Right lobe of liver (tissue), 6 donors: ENCODE measurements around the gene PLA2G2C. TPM values are rescaled to one million over a fixed set of nuclear protein-coding genes. Genes with fewer than 3 reads are reported as not detected.
A peak's percentile ranks its signal among the peaks of the same experiment; 100 is the strongest.

Source experiments
- ATAC-seq, 4 donors: fragments of 200-7000 bp; cut with Tn5 transposase; one replicate each; pipeline ENCODE4 v1.9.1; 2020; ENCODE audit warnings: mild to moderate bottlenecking in 4 of 4, moderate library complexity in 4 of 4
- DNase-seq, 3 donors: peaks; one replicate each; pipeline ENCODE4 v3.0.0-alpha.2; 2020
- H3K27ac ChIP-seq, 3 donors: fragments of 200-600 bp; one replicate each; pipeline ENCODE4 v1.8.0; 2022
- H3K27me3 ChIP-seq, 2 donors: fragments of 200-600 bp; one replicate each; pipeline ENCODE4 v1.8.0; 2022
- H3K36me3 ChIP-seq, 4 donors: fragments of 200-600 bp; sonication (generic) in 1 of 4; one replicate each; pipeline versions ENCODE4 v1.5.1 to v1.8.0; 2017 to 2022; ENCODE audit warnings: control low read depth in 1 of 4
- H3K4me1 ChIP-seq, 4 donors: fragments of 200-600 bp; sonication (generic) in 1 of 4; one replicate each; pipeline versions ENCODE4 v1.5.1 to v1.8.0; 2017 to 2022; ENCODE audit warnings: control low read depth in 1 of 4
- H3K4me3 ChIP-seq, 3 donors: fragments of 200-600 bp; one replicate each; pipeline ENCODE4 v1.8.0; 2022
- H3K9me3 ChIP-seq, 4 donors: fragments of 200-600 bp; sonication (generic) in 1 of 4; one replicate each; pipeline versions ENCODE4 v1.5.1 to v1.8.0; 2017 to 2022; ENCODE audit warnings: control low read depth in 1 of 4
- CTCF ChIP-seq, 4 donors: fragments of 200-600 bp in 3 of 4; fragments of 450-650 bp in 1 of 4; IDR thresholded peaks; one replicate each; pipeline versions ENCODE4 v1.5.1 to v1.8.0; 2016 to 2022; ENCODE audit warnings: antibody characterized with exemption in 4 of 4, mild to moderate bottlenecking in 2 of 4
- POLR2A ChIP-seq: fragments of 450-650 bp; IDR thresholded peaks from one replicate; pipeline ENCODE4 v1.6.1; 2017; ENCODE audit warnings: antibody characterized with exemption, mild to moderate bottlenecking
- WGBS: methylation state at CpG from one replicate; pipeline ENCODE4 v1.1.6; 2018; ENCODE audit warnings: low coverage, low lambda C conversion rate; ENCODE audit not compliant: insufficient coverage; ENCODE audit errors: missing lambda C conversion rate; 5-methylcytosine and 5-hydroxymethylcytosine counted together
- intact Hi-C, 2 donors: fragments of 100-400 bp; cut with DNase I; formaldehyde crosslinking; loops; one replicate each; pipeline versions ENCODE4 v1.11.2 to v1.14.1; 2022
- total RNA-seq, 6 experiments: library from RNA; depleted of rRNA in 2 of 6; stranded (reverse); fragments of >200 nt in 2 of 6; fragmentation: NEBNext Ultra II Directional in 3 of 6; extraction: Animal tissue kit (Norgen Biotek cat#: 25700) in 3 of 6; gene quantifications; one replicate each; pipeline versions ENCODE4 v1.1.0 to v1.2.4, GENCODE V29; 2016 to 2023
- donor health status: DM: no; HTN: yes; CAD: no.
- donor health status: DM: no; HTN: no; CAD: no.
- donor health status: DM: no; HTN: no; CAD: no.
- donor health status: DM: no; HTN: yes; CAD: no.
- donor health status: DM: no; HTN: yes; CAD: no.

The PLA2G2C gene
- total RNA-seq, 6 experiments from 2014 or later = not detected

GRCh38 chr1:20210736-20211460 is 24.6 kb upstream of the PLA2G2C start:
- no peaks in the 10 kb centered on the region for H3K9me3 ChIP-seq
- no peaks in the 10 kb centered on the region for H3K27me3 ChIP-seq
- peaks cover 0 to 3% (median 0%) of the 10 kb centered on the region in 4 donors for H3K4me1 ChIP-seq
- intact Hi-C loops = loop anchor here in 1 of 2 donors (10.0 kb wide), 1 partner anchor 284 kb away; no protein-coding TSS in a partner anchor
- no peak overlapping the region for H3K4me3 ChIP-seq
- peak in 1 of 3 donors; percentile 23 for DNase-seq
- H3K27ac ChIP-seq = no peak overlapping the region
- ATAC-seq = peak; percentile 39 to 68 (median 62)
- no peaks in the 10 kb centered on the region for H3K36me3 ChIP-seq
- 70% methylated on average over 4 of the region's 10 CpGs for WGBS
- TF ChIP-seq POLR2A (no peak), CTCF (IDR thresholded peaks at IDR 0.05) (no peak)

GRCh38 chr1:20209471-20209870 is 23.2 kb upstream of the PLA2G2C start:
- TF ChIP-seq POLR2A (no peak), CTCF (IDR thresholded peaks at IDR 0.05) (no peak)
- no peaks in the 10 kb centered on the region for H3K9me3 ChIP-seq
- intact Hi-C loops = no loop called here
- DNase-seq = no peak
- 67% methylated on average over 4 of the region's 4 CpGs for WGBS
- no peak overlapping the region for H3K4me3 ChIP-seq
- H3K27ac ChIP-seq = no peak overlapping the region
- H3K36me3 ChIP-seq = no peaks in the 10 kb centered on the region
- no peaks in the 10 kb centered on the region for H3K27me3 ChIP-seq
- peaks cover 0 to 3% (median 0%) of the 10 kb centered on the region in 4 donors for H3K4me1 ChIP-seq
- ATAC-seq = no peak

- Histone ChIP-seq H3K27me3 (no peaks in the 10 kb centered on the region), H3K36me3 (no peaks in the 10 kb centered on the region), H3K27ac (no peak overlapping the region), H3K4me1 (peaks cover 0 to under 1% (median 0%) of the 10 kb centered on the region in 4 donors), H3K4me3 (no peak overlapping the region), H3K9me3 (no peaks in the 10 kb centered on the region)
- no peak for ATAC-seq
- TF ChIP-seq POLR2A (no peak), CTCF (IDR thresholded peaks at IDR 0.05) (no peak)
- no peak for DNase-seq
- WGBS = 72% methylated on average over 4 of the region's 4 CpGs
- intact Hi-C loops = no loop called here
Observed at GRCh38 chr1:20207546-20207945, 21.2 kb upstream of the PLA2G2C start.

- no peak overlapping the region for H3K27ac ChIP-seq
- no peaks in the 10 kb centered on the region for H3K27me3 ChIP-seq
- H3K36me3 ChIP-seq = no peaks in the 10 kb centered on the region
- ATAC-seq = no peak
- no peaks in the 10 kb centered on the region for H3K9me3 ChIP-seq
- WGBS = 86% methylated on average over 5 of the region's 5 CpGs
- TF ChIP-seq POLR2A = no peak
- no peak for TF ChIP-seq CTCF (IDR thresholded peaks at IDR 0.05)
- no peak overlapping the region for H3K4me3 ChIP-seq
- intact Hi-C loops = no loop called here
- H3K4me1 ChIP-seq = no peaks in the 10 kb centered on the region
- DNase-seq = no peak
Observed at GRCh38 chr1:20202166-20202565, 15.8 kb upstream of the PLA2G2C start.
